ENCODE measurements around the gene MUTYH.

MUTYH gene

GRCh38 chr1:45353685-45354084 lies 13.4 kb upstream of the MUTYH start:
- TF ChIP-seq, protein P1, sequence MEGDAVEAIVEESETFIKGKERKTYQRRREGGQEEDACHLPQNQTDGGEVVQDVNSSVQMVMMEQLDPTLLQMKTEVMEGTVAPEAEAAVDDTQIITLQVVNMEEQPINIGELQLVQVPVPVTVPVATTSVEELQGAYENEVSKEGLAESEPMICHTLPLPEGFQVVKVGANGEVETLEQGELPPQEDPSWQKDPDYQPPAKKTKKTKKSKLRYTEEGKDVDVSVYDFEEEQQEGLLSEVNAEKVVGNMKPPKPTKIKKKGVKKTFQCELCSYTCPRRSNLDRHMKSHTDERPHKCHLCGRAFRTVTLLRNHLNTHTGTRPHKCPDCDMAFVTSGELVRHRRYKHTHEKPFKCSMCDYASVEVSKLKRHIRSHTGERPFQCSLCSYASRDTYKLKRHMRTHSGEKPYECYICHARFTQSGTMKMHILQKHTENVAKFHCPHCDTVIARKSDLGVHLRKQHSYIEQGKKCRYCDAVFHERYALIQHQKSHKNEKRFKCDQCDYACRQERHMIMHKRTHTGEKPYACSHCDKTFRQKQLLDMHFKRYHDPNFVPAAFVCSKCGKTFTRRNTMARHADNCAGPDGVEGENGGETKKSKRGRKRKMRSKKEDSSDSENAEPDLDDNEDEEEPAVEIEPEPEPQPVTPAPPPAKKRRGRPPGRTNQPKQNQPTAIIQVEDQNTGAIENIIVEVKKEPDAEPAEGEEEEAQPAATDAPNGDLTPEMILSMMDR (conservative IDR thresholded peaks at IDR 0.05; ENCODE audit: low read length), result no peak

GRCh38 chr1:45351508-45351907 lies 11.3 kb upstream of the MUTYH start:
- DNase-seq (ENCODE audit: low read depth), result no peak
- TF ChIP-seq, protein P1 (conservative IDR thresholded peaks at IDR 0.05; ENCODE audit: low read length), result no peak
- no peak overlapping the region for H3K4me3 ChIP-seq (ENCODE audit: low read length)

More at GRCh38 chr1:45353685-45354084, 13.4 kb upstream of the MUTYH start:
- no peak for DNase-seq (ENCODE audit: low read depth)
- no peak overlapping the region for H3K4me3 ChIP-seq (ENCODE audit: low read length)

DNA sequence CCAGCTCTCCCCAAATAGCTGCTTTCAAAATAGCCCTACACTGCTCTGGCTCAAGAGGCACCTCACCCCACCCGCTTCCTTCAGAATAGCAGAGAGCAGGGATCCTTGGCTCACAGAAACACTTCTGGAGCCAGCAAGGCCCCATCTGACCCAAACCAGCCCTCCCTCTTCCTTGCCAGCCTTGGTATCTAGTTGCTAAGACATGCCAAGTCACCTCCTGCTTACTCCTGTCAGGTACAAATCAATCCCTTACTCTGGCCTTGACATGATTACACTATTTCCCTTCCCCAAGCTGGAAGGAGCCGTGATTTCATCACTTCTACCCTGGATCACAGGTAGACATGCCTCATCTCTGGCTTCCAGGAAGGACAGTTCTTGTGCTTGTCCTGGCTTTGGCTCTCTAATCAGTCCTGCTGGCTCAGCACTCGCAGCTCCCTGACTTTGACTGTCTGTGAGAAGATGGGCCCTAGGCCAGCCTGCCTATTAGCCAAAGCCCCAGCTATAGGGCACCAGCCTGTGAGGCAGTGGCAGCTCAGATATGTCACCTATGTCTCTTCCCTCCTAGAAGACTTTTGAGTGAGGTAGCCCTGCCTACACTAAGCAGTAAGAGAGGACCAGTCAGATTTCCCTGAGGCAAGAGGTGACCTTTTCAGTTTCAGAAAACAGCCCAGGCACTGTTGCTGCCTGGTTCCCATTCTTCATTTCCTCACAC lies 8.9 kb upstream of the MUTYH start:
- no peak for DNase-seq (ENCODE audit: low read depth)

DNA sequence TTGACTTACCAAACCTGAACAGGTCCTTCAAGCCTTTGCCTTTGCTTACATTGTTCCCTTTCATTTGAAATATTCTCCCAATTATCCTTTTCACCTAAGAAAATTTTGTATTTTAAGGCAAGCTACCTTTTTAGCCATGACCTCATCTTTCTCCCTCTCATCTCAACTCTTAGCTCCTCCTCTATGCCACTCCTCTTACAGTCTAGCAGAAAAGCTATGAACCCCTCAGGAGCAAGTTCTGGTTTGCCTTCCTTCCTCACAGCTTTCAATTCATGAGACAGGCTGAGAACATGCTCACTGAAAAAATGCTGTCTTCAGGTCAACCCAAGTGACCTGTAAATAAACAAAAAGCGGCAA lies 8.3 kb upstream of the MUTYH start:
- TF ChIP-seq, protein P1 (conservative IDR thresholded peaks at IDR 0.05; ENCODE audit: low read length), result no peak
- H3K4me3 ChIP-seq (ENCODE audit: low read length), result no peak overlapping the region
- no peak for DNase-seq (ENCODE audit: low read depth)

More for the DNA sequence above, 8.9 kb upstream of the MUTYH start:
- TF ChIP-seq, protein P1 (conservative IDR thresholded peaks at IDR 0.05; ENCODE audit: low read length), result no peak
- no peak overlapping the region for H3K4me3 ChIP-seq (ENCODE audit: low read length)

DNA sequence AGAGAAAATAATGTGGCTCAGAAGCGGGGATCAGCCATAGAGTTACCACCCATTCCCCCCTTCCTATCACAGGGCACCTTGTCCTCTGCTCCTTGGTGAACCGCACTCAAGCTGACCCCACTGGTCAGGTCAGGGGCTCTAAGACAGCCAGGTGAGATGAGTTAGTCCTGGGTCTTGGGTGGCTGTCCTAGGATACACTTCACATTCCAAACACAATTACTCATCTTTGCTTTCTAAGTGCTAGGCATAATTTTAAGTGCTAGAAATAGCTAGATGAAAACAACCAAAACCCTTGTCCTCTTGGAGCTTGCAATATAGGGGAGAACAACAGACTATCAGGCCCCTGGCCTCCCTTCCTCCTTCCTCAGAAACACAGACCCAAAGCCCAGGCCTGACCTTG lies 7.8 kb upstream of the MUTYH start:
- TF ChIP-seq, protein P1 (conservative IDR thresholded peaks at IDR 0.05; ENCODE audit: low read length), result no peak
- H3K4me3 ChIP-seq (ENCODE audit: low read length), result no peak overlapping the region
- peak; percentile 22 for DNase-seq (ENCODE audit: low read depth)

GRCh38 chr1:45346473-45346872 lies 6.2 kb upstream of the MUTYH start:
- TF ChIP-seq, protein P1 (conservative IDR thresholded peaks at IDR 0.05; ENCODE audit: low read length), result no peak
- H3K4me3 ChIP-seq (ENCODE audit: low read length), result no peak overlapping the region
- no peak for DNase-seq (ENCODE audit: low read depth)

DNA sequence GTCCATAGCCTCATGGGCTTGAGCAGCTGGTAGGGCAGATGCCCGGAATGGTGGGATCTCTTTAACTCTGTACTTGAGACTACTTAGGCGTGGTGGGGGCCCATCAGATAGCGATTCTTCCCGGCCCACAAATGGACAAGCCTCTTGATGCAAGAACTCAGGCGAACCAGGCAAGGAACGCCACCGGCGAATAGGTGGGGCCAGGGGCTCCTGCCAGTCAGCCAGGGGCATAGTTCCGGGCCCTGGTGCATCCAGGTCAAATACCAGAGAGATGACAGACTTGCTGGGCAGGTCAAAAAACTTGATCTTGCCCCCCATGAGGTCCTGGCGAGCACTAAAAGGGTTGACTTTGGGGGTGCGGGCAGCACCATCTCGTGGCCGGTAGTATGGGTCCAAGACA lies 4.8 kb upstream of the MUTYH start:
- TF ChIP-seq, protein P1 (conservative IDR thresholded peaks at IDR 0.05; ENCODE audit: low read length), result no peak

More for the DNA sequence above, 4.8 kb upstream of the MUTYH start:
- no peak for DNase-seq (ENCODE audit: low read depth)
- no peak overlapping the region for H3K4me3 ChIP-seq (ENCODE audit: low read length)
